Measurements from ENCODE around the gene TMEM92.

TMEM92 gene

GRCh38 chr17:50274142-50274896 is at the start of gene TMEM92:
Gene TMEM92 (plus strand): TSS chr17:50274466. CDS start chr17:50274502, 36 bp downstream.
- peak; percentile 84 for DNase-seq
- in situ Hi-C loops (cut with MboI; ENCODE audit: low pct_unique_long_range_greater_than_20kb, low sequenced_read_pairs): loop anchor here (10.0 kb wide), 1 partner anchor 60 kb away; no protein-coding TSS in a partner anchor

- in situ Hi-C loops (cut with MboI; ENCODE audit: low pct_unique_long_range_greater_than_20kb, low sequenced_read_pairs): no loop called here
- no peak for DNase-seq
Measured at GRCh38 chr17:50225701-50226240, 48.5 kb upstream of the TMEM92 start.

GRCh38 chr17:50234581-50234980 is 39.7 kb upstream of the TMEM92 start:
- DNase-seq: no peak
- in situ Hi-C loops (cut with MboI; ENCODE audit: low pct_unique_long_range_greater_than_20kb, low sequenced_read_pairs): no loop called here

GRCh38 chr17:50237901-50238300 is 36.4 kb upstream of the TMEM92 start:
- in situ Hi-C loops (cut with MboI; ENCODE audit: low pct_unique_long_range_greater_than_20kb, low sequenced_read_pairs): no loop called here
- no peak for DNase-seq

GRCh38 chr17:50238601-50239280 is 35.5 kb upstream of the TMEM92 start:
- DNase-seq: peak; percentile 14

GRCh38 chr17:50239937-50240336 is 34.3 kb upstream of the TMEM92 start:
- peak; percentile 15 for DNase-seq
- in situ Hi-C loops (cut with MboI; ENCODE audit: low pct_unique_long_range_greater_than_20kb, low sequenced_read_pairs): no loop called here

More at GRCh38 chr17:50238601-50239280, 35.5 kb upstream of the TMEM92 start:
- in situ Hi-C loops (cut with MboI; ENCODE audit: low pct_unique_long_range_greater_than_20kb, low sequenced_read_pairs): no loop called here

GRCh38 chr17:50240851-50241250 is 33.4 kb upstream of the TMEM92 start:
- in situ Hi-C loops (cut with MboI; ENCODE audit: low pct_unique_long_range_greater_than_20kb, low sequenced_read_pairs): no loop called here
- no peak for DNase-seq

GRCh38 chr17:50241431-50241830 is 32.8 kb upstream of the TMEM92 start:
- in situ Hi-C loops (cut with MboI; ENCODE audit: low pct_unique_long_range_greater_than_20kb, low sequenced_read_pairs): no loop called here
- DNase-seq: no peak

- in situ Hi-C loops (cut with MboI; ENCODE audit: low pct_unique_long_range_greater_than_20kb, low sequenced_read_pairs): no loop called here
- DNase-seq: no peak
Measured at GRCh38 chr17:50244771-50245170, 29.5 kb upstream of the TMEM92 start.

- DNase-seq: no peak
- in situ Hi-C loops (cut with MboI; ENCODE audit: low pct_unique_long_range_greater_than_20kb, low sequenced_read_pairs): no loop called here
Measured at GRCh38 chr17:50248255-50248654, 26.0 kb upstream of the TMEM92 start.

GRCh38 chr17:50252781-50253180 is 21.5 kb upstream of the TMEM92 start:
- in situ Hi-C loops (cut with MboI; ENCODE audit: low pct_unique_long_range_greater_than_20kb, low sequenced_read_pairs): no loop called here
- no peak for DNase-seq

- in situ Hi-C loops (cut with MboI; ENCODE audit: low pct_unique_long_range_greater_than_20kb, low sequenced_read_pairs): no loop called here
- no peak for DNase-seq
Measured at GRCh38 chr17:50255766-50256635, 18.3 kb upstream of the TMEM92 start.

GRCh38 chr17:50256826-50257618 is 17.2 kb upstream of the TMEM92 start:
- DNase-seq: no peak
- in situ Hi-C loops (cut with MboI; ENCODE audit: low pct_unique_long_range_greater_than_20kb, low sequenced_read_pairs): no loop called here

GRCh38 chr17:50257676-50258224 is 16.5 kb upstream of the TMEM92 start:
- no peak for DNase-seq
- in situ Hi-C loops (cut with MboI; ENCODE audit: low pct_unique_long_range_greater_than_20kb, low sequenced_read_pairs): no loop called here

- in situ Hi-C loops (cut with MboI; ENCODE audit: low pct_unique_long_range_greater_than_20kb, low sequenced_read_pairs): no loop called here
- DNase-seq: no peak
Measured at GRCh38 chr17:50258647-50259476, 15.4 kb upstream of the TMEM92 start.

- DNase-seq: no peak
- in situ Hi-C loops (cut with MboI; ENCODE audit: low pct_unique_long_range_greater_than_20kb, low sequenced_read_pairs): no loop called here
Measured at GRCh38 chr17:50259477-50260324, 14.6 kb upstream of the TMEM92 start.

GRCh38 chr17:50260501-50260911 is 13.8 kb upstream of the TMEM92 start:
- in situ Hi-C loops (cut with MboI; ENCODE audit: low pct_unique_long_range_greater_than_20kb, low sequenced_read_pairs): no loop called here
- no peak for DNase-seq
